HG03460 (cell line): Measurements from ENCODE around the gene RNF133.
"Not testable (repeated sequence)": the region's sequence is repeated elsewhere in the genome, so short reads cannot be mapped to it uniquely, and the experiment has no call there.

Experiments used
- ATAC-seq: cut with Tn5 transposase; IDR thresholded peaks from one replicate; pipeline ENCODE4 v1.9.1; 2021; ENCODE audit not compliant: unreplicated experiment

Gene RNF133

DNA sequence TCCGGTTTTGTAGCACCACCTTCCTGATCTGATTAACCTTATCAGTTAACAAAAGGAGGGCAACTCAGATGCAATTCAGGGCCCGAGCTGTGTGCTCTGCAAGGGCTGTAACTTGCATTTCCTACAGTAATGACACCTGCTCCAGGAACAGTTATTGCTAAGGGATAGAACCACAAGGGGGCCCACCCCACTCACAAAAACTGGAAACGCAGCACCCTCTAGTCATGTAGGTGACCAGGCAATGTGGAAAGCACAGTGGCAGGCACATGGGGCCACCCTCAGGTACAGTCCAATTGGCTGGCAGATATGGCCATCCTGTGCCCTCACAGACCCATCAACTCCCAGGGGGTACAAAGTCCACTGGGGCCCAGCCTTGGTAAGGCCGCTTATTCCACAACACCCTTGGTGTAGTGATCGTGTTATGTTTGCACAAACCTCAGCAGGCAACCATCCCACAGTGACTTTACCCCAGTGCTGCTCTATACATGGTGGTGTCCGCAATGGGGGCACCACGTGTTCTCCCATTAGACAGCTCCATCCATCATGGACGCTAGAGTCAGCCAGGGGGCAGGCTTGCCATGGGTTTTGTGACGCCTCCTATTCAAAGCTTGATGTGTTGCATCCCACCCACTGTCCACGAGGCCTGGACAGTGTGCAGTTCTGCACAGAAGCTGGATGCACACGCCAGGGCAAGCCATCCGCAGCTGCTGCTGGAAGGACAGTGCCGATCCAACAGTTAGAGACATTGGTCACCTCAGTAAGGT lies 9.4 kb downstream of the RNF133 start:
- ATAC-seq, result no peak

DNA sequence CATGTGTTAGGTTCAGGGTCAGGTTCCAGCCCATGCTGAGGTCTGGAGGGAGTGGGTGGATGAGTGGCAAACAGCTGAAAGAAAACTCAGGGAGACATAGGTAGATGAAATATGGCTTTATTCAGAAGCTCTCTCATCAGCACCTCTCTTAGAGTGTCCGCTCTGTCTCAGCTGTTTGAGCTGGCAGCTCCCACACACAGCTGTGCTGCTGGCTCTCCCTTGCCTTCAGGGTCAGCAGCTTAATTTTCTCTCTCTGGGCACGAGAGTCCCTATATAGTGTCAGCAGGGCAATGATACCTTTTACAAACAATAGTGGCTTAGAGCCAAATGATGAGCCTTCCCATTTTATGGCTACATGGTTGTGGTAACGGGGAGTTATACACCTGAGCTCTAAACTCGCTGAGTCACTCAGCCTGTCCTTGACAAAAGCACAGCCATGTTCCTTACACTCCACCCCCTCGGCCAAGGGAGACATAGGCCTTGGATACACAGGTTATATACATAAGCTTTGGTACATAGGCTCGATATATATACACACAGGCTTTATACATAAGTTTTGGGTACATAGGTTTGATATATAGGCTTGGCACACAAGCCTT lies 10.4 kb downstream of the RNF133 start:
- no peak for ATAC-seq

DNA sequence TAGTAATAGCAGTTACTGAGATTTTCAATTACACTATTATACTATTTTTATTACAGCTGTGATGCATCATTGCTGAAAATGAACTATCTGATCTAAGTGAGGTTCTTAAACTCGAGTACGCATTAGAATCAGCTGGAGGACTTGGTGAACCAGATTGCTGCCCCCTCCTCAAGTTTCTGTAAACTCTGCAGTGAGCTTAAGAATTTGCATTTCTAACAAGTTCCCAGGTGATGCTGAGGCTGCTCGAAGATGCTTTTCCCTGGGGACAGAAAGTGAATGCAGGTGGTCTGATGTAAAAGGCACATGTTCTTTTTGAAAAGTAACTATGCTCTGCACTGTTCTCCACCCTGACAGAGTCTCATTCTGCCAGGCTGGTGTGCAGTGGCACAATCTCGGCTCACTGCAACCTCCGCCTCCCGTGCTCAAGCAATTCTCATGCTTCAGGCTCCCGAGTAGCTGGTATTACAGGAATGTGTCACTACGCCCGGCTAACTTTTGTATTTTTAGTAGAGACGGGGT lies 12.5 kb downstream of the RNF133 start:
- ATAC-seq, result no peak

DNA sequence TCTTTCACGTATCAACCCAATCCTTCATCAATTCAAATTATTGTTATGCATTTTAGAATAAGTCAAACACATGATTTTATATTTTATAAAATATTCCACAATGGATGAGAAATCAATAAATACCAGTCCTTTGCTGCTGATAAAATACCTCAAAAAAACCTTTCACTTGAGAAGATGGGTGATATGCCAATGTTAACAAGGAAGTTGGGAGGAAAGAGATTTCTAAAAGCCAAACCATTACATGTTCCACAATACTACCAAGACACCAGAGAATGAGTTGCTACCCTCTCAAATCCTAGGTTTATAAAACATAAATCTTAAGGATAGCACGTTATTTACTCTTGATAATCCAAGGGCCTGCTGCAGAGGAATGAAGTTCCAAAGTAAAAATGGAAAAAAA lies 14.4 kb downstream of the RNF133 start:
- no peak for ATAC-seq

DNA sequence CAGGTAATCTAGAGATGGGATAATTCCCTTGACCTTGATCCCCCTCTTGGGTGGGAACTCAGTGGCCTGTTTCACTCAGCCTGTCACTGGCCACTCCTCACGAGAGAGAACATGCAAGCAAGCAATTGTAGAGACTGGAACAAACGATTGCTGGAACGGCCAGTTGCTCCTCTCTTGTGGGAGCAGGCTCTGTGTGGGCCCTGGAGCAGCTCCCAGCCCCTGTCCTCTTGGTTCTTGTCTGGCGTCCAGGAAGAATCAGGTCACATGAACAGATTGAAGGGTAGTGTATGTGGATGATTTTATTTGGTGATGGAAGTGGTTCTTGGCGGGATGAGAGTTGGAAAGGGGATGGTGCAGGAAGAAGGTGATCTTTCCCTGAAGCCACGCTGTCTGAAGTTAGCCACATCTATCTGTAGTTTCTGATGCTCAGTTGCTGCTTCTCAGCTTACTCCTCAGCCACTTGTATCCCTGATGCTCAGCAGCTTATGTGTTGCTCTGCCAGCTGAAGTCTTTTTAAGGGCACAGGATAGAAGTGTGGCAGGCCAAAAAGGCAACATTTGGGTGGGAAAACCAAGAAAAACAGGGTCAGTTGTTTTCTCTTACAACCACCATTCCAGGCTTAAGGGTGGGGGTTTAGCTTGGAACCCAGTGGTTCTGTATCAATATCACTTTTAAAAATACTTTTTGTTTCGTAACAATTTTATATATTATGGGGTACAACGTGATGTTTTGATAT lies 15.9 kb downstream of the RNF133 start:
- ATAC-seq, result no peak

DNA sequence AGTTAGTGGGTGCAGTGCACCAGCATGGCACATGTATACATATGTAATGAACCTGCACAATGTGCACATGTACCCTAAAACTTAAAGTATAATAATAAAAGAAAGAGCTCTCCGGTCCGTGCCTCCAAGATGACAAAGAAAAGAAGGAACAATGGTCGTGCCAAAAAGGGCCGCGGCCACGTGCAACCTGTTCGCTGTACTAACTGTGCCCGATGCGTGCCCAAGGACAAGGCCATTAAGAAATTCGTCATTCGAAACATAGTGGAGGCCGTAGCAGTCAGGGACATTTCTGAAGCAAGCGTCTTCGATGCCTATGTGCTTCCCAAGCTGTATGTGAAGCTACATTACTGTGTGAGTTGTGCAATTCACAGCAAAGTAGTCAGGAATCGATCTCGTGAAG lies 17.7 kb downstream of the RNF133 start:
- ATAC-seq, result not testable (repeated sequence)

DNA sequence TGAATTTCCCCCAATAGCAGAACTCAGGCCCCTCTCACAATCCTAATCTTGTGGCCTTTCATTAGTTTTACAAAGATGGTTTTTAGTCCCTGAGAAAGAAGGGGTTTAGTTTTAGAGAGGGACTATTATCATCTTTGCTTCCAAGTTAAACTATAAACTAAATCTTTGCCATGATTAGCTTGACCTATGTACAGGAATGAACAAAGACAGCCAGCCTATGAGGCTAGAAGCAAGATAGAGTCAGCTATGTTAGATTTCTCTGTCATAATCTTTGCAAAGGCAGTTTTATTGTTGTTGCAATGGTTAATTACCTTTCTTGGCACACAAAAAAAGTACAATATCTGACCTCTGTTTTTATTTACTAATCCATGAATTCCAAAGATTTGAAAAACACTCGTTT lies 19.1 kb downstream of the RNF133 start:
- no peak for ATAC-seq

DNA sequence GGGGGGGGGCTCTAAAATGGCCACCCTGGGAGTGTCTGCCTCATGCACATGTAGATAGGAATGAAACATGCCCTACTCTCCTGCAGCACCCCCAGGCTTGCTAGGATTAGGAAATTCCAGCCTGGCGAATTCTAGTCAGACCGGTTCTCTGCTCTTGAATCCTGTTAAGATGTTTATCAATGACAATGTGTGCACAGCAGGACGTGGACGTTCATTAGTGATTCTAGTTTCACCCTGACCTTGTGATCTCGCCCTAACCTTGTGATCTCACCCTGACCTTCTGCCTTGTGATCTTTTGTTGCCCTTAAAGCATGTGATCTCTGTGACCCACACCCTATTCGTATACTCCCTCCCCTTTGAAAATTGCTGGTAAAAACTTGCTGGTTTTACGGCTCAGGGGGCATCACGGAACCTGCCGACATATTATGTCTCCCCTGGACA lies 19.6 kb downstream of the RNF133 start:
- ATAC-seq, result not testable (repeated sequence)

DNA sequence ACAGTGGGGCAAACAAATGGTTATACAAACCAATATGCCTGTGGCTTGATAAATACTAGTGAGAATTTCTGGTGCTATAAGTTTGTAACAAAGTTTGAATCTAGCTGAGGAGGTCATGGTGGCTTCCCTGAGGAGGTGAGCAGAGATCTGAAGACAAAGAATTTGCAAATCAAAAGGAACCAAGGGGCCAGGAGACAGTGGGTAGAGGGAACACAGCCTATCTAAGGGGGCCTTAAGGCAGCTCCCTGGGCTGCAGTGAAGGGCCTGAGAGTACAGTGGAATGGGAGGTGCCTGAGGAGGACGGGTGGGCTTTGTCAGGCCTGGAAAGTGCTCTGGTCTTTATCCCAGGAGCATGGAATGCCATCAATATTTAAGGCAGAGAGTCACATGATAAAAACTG lies 21.8 kb downstream of the RNF133 start:
- ATAC-seq, result no peak

DNA sequence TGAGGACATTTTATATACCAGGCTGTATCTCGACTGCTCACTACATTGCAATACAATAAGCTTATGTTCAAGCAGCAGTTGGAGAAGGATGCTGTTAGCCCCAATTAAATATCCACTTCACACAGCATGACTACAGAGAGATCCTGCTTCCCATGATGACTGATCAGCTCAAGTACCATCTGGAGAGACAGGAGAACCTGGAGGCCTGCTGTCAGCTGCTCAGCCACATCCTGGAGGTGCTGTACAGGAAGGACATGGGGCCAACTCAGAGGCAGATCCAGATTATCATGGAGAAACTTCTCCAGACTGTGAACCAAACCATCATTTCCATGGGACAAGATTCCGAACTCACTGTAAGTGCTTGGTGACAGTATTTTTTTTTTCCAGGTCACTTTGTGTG lies 22.5 kb downstream of the RNF133 start:
- no peak for ATAC-seq

DNA sequence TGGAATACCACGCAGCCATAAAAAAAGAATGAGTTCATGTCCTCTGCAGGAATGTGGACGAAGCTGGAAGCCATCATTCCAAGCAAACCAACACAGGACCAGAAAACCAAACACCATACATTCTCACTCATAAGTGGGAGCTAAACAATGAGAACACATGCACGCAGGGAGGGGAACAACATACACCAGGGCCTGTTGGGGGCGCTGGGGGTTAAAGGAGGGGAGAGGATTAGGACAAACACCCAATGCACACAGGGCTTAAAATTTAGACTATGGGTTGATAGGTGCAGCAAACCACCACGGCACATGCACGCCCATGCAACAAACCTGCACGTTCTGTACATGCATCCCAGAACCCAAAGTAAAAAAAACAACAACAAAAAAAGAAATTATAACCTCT lies 23.3 kb downstream of the RNF133 start:
- ATAC-seq, result no peak

DNA sequence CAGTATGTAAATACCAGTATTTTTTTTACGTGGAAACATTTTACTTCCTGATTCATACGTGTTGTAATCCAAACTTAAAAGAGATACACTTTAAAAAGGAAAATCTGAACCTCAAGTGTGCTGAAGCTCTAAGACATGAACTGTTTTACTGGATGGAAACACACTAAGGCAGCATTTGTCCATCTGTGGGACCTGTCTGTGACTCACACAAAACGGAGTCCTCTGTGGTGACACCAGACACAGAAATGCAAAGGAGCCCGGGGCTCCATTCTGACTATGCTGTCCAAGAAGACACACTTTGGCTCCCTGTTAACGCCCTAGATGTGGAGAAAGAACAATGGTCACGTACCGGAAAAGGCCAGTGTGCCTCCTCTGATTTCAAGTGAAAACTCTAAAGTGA lies 23.9 kb downstream of the RNF133 start:
- no peak for ATAC-seq

DNA sequence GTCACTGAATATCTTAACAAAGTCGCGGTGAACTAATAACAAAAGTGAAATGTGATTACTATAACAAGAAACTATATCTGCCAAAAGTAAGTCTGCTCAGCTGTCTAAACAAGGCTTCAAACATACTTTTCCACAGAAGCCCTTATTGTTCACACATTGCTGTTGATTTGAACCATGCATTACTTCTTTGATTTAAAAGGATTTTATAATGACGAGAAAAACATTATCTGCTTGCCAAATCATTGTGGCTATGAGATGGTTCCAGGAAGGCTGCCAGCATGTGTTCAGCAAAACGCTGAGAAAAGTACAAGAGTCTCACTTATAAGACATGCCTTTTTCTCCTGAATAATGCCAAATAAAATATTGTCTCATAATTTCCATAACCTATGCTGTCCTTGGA lies 24.4 kb downstream of the RNF133 start:
- no peak for ATAC-seq

DNA sequence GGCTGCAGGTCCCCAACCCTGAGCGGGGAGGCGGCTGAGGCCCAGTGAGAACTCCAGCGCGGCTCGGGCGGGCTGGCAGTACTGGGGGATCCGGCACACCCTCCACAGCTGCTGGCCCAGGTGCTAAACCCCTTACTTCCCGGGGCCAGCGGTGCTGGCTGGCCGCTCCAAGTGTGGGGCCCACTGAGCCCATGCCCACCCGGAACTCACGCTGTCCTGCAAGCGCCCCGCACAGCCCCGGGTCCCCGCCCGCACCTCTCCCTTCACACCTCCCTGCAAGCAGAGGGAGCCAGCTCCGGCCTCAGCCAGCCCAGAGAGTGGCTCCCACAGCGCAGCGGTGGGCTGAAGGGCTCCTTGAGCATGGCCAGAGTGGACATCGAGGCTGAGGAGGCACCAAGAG lies 25.0 kb downstream of the RNF133 start:
- no peak for ATAC-seq

DNA sequence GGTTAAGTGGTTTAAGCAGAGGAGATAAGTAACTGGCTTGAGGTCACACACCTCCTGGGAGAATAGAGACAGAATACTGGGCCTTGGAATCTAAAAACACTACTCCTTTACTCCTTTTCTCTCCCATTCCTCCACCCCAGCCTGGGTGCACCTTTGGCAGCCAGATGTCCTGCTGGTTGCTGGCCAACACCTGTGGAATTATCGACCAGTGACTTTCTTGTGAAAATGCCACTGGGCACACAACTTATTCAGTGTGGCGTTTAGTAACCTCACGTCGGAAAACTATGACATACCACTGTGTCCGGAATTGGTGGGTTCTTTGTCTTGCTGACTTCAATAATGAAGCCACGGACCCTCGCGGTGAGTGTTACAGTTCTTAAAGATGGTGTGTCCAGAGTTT lies 26.4 kb downstream of the RNF133 start:
- ATAC-seq, result no peak

DNA sequence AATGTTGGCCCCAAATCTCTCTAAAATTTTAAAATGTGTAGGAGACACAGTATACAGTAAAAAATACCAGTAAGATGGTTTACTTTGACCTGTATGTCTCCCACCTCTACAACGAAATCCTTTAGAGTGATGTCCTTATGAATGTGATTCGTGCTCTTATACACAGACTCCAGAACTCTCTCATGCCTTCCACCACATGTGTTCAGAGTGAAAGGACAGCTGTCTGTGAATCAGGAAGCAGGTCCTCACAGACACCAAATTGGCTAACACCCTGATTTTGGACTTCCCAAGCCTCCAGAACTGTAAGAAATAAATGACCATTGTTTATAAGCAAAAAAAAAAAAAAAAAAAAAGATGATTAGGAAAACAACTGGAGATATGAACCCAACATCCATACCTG lies 35.2 kb downstream of the RNF133 start:
- no peak for ATAC-seq

DNA sequence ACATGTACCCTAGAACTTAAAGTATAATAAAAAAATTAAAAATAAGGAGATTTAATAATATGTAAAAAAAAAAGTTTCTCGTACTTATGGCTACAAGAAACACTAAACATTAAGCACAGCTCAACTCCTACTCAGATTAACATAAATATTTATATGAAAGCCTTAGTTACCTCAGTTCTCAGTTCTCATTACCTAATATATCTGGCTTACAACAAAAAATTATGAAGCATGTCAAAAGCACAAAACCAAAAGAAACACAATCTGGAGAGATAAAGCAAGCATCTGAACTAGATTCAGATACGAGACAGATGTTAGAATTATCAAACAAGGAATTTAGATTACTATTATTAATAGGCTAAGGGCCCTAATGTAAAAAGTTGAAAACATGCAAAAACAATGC lies 40.1 kb downstream of the RNF133 start:
- no peak for ATAC-seq

DNA sequence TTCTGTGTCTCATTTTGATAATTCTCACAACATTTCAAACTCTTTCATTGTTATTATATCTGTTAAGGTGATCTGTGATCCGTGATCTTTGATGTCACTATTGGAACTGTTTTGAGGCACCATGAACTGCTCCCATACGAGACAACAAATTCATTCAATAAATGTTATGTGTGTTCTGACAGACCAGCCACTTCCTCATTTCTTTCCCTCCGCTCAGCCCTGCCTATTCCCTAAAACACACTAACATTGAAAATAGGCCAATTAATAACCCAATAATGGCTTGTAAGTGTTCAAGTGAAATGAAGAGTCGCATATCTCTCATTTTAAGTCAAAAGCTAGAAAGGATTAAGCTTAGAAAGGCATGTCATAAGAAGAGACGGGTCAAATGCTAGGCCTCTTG lies 45.2 kb downstream of the RNF133 start:
- ATAC-seq, result no peak

DNA sequence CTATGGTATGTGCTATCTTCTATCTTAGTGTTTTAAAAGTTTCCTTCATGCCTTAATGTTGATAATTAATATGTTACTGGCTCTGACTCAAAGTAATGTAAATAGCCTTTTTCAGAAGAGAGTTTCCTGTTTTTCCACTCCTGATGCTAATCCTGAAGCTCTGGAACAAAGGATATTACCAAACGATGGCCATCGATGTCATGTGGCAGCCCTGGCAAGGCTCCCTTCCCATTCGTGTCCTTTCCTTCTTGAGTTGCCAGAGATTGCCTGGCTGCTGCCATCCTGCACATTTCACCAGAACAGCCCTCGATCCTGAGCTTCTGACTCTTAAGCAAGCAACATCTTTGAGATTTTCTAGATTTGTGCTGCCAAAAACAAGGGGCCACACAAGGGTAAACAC lies 46.0 kb downstream of the RNF133 start:
- no peak for ATAC-seq

DNA sequence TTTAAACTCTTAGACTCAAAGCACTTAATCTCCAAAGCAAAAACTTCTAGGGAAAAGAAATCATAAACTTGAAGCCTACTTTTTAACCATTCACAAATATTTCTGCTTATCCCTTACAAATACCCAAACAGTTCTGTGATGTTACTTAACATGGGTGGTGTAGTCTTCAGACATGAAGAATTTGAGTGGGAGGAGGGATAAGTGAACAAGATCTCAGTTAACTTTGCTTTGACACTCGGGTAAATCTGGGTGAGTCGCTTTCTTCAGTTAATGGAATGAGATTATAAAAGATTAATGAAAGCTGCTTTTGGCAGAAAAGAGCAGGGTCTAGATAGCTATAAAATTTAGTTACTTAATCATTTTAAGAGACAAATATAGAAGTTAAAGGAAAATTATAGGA lies 47.5 kb downstream of the RNF133 start:
- no peak for ATAC-seq
